ENCODE results near the gene BEX4.
A peak's percentile ranks its signal among the peaks of the same experiment; 100 is the strongest.

BEX4 gene

DNA sequence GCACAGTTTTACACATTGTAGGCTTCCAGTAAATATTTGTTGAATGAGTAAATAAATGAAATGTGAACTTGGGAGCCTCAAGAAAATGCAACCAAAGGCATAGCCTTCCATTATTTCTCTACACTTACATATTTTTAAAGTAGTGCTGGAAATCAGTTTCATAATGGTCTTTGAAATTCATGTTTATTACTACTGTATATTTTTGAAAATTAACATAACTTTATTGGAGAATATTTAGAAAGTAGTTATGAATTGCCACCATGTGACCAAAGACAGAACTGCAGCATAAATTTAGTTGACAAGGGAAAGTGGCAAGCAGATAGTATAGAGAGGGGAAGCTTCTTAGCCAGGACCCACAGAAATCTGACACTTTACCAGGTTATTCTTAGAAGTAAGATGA is 33.6 kb downstream of the BEX4 start:
- DNase-seq = no peak

DNA sequence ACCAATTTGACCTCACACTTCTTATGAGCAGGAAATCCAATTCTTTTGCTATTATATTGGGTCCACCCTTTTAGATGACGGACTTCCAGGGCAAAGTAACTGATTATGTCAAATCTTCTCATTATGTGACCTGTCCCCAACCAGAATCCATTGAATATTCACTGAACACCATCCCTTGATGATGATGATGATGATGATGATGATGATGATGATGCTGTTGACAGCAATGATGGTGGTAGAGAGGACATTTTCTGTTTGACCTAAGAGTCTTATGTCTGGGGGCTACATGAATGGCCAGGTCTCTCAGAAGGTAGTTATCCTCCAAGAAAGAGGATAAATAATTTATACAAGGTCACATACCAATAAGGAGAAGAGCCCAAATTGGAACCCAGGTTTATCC is 34.9 kb downstream of the BEX4 start:
- DNase-seq = no peak

DNA sequence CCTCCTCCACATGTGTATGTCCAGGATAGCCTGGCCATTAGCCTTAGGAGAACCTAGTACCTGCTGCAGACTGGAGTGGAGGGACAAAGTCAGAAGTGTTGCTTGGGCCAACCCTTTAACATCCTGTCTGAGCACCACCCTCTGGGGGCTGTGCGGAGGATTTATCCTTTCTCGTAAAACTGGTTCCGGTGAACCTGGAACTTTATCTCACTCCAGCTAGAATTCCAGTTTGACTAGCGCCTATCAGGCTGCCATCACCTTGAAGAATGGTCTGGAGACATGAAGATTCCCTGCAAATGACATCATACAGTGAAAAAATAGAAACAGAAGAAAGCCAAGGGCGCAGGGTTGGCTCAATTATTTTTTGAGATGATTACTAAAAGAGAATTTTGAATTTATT is 36.1 kb downstream of the BEX4 start:
- no peak for DNase-seq

DNA sequence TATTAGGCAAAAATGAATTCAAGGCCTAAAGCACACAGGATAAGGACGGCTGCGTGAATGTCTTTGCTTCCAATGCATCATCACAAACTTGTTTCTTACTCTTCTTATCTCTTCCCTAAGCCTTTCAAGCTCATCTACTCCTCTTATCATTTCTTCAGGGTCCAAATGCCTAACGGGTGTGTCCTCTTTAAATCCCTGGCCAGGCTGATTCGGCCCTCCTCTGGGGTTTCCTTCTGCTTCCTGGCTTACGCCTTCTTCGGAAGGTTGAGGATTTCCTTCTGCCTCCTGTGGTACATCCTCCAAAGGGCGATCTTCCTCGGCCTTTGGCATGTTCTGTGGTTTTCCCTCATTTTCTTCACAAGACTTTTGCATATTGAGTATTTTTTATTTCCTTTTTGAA is 38.7 kb downstream of the BEX4 start:
- no peak for DNase-seq

DNA sequence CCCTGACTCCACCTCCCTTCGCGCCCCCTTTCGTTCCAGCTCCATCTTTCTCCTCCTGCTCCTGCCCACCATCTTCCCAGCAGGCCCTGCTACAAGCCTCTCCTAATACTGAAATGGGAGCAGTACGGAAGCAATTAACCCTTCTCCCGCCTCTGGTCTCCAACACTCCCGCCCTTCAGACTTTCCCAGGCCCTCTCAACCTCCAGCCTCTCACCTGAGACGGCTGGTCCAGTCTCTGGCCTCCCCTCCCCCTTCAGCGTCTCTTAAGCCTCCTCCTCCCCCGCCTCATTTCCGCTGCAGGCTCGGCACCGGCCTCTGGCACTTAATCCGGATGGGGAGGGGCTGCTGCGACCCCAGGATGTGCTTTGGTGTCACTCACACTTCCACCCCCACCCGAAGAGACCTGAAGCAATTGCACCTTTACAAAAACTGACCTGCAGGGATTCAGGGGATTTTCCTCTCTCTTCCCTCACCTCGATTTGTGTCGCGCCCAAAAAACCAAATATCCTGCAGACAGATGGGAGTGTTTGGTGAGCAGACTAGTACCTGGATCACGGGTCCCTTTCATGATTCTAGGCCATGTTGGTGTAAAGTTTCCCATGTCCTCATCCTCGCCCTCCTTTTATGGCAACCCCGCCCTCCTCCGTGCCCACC is 39.4 kb downstream of the BEX4 start:
- no peak for DNase-seq

DNA sequence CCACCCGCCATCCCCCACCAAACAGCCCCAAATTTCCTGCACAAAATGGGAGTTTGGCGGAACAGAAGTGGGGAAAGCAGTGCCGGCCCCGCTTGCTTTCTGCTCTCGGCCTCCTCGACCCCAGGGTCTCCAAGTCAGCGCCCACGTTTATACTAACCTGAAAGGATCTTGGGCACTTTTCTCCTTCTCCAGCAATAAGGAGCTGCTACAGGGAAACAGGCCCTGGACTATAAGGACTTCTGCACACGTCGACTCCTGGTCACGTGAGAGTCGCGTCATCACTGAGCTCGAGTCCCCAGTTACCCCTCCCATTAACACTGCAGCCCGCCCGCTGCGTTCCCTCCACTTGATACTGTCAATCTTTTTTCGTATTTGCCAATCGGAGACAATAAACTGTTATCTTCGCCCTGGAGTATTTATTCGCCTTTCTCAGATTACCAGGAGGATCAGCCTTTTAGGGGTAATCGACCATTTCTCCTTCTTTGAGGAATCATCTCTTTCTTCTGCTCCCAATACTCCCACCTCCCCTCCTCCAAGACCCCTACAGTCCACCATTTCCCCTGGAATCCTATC is 40.1 kb downstream of the BEX4 start, which contains the start of gene TCEAL8:
Gene TCEAL8 (minus strand): TSS at position 235 of the 573 bp plus-strand sequence. CDS start 1,176 bp downstream, outside the sequence.
- DNase-seq = peak; percentile 43

DNA sequence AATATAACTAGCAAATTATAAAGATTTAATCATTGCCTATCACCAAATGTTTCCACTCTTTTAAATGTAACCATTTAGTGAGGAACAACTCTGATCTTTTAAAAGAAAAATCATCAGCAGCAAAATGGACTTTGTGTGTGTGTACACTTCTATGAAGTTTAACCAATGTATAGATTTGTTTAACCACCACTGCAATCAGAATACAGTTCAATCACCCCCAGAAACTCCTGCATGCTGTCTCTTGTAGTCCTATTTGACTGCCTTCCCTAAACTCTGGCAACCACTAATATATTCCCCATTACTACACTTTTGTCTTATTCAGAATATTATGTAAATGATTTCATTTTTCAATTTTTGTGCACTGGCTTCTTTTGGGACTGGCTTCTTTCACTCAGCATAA is 41.7 kb downstream of the BEX4 start:
- no peak for DNase-seq

DNA sequence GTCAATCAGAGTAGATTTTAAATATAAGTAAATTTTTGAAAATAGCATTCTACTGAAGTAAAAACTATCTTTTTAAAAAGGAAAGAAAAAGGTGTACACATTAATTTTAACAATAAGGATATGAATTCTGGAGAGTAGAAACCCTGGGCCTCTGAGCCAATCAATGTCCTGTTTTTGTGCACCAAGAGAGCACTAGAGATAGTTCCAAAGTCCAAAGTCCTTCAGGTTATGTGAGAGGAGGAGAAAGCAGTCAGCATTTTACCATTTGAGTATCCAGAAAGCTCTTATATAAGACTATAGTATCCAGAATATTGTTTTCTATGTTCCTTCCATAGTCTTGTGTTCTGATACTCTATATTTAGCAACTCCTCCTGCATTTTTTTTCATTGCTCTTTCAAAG is 43.4 kb downstream of the BEX4 start:
- DNase-seq = no peak
